Tibial nerve (tissue), 4 donors: ENCODE measurements around the gene MORN1. TPM values are rescaled to one million over a fixed set of nuclear protein-coding genes. Genes with fewer than 3 reads are reported as not detected.

Experiments used
- DNase-seq, 2 donors: peaks; one replicate each; pipeline ENCODE4 v3.0.0-alpha.2; 2019; ENCODE audit warnings: low spot score in 2 of 2
- H3K27ac ChIP-seq, 4 donors: fragments of 200-600 bp; sonication (generic) in 3 of 4; one replicate each; pipeline ENCODE4 v1.5.1; 2017 to 2019; ENCODE audit warnings: mild to moderate bottlenecking in 1 of 4
- H3K27me3 ChIP-seq, 2 donors: fragments of 200-600 bp; sonication (generic) in 1 of 2; one replicate each; pipeline versions ENCODE4 v1.5.1 to v1.6.0; 2017 to 2019
- H3K36me3 ChIP-seq, 3 donors: fragments of 200-600 bp; sonication (generic); one replicate each; pipeline ENCODE4 v1.5.1; 2018 to 2019
- H3K4me1 ChIP-seq, 4 donors: fragments of 200-600 bp; sonication (generic) in 3 of 4; one replicate each; pipeline ENCODE4 v1.5.1; 2017 to 2019
- H3K4me3 ChIP-seq, 4 donors: fragments of 200-600 bp; sonication (generic) in 3 of 4; one replicate each; pipeline ENCODE4 v1.5.1; 2017 to 2019; ENCODE audit warnings: mild to moderate bottlenecking in 1 of 4, moderate library complexity in 1 of 4
- H3K9me3 ChIP-seq, 4 donors: fragments of 200-600 bp; sonication (generic) in 3 of 4; one replicate each; pipeline ENCODE4 v1.5.1; 2017 to 2019
- CTCF ChIP-seq, 5 experiments: fragments of 200-600 bp in 3 of 5; fragments of 450-650 bp in 2 of 5; sonication (generic) in 3 of 5; IDR thresholded peaks; one replicate each; pipeline ENCODE4 v1.5.1; 2016 to 2019; ENCODE audit warnings: antibody characterized with exemption in 5 of 5, mild to moderate bottlenecking in 3 of 5, moderate library complexity in 2 of 5
- EP300 ChIP-seq, 2 donors: sonication (generic); formaldehyde crosslinking; IDR thresholded peaks; one replicate each; pipeline ENCODE4 v1.6.1; 2017; ENCODE audit warnings: antibody characterized with exemption in 2 of 2, mild to moderate bottlenecking in 1 of 2
- POLR2A ChIP-seq, 2 donors: fragments of 450-650 bp; IDR thresholded peaks; one replicate each; pipeline ENCODE4 v1.6.1; 2017; ENCODE audit warnings: antibody characterized with exemption in 2 of 2, mild to moderate bottlenecking in 2 of 2, moderate library complexity in 2 of 2
- WGBS, 2 donors: methylation state at CpG; one replicate each; pipeline ENCODE4 v1.1.5; 2018; 5-methylcytosine and 5-hydroxymethylcytosine counted together
- total RNA-seq, 4 donors: library from RNA; depleted of rRNA; stranded (reverse); fragments of >200 nt; gene quantifications; one replicate each; pipeline ENCODE4 v1.1.0, GENCODE V29; 2016

MORN1 gene
- total RNA-seq, 4 donors from 2014 or later: 8.7 to 21.9 (median 16.1) TPM

GRCh38 chr1:2352897-2353550 is 38.3 kb downstream of the MORN1 start:
- DNase-seq: no peak
- Histone ChIP-seq H3K27me3 (no peaks in the 10 kb centered on the region), H3K9me3 (no peaks in the 10 kb centered on the region), H3K4me3 (no peak overlapping the region), H3K36me3 (peaks cover 0 to 19% (median 0%) of the 10 kb centered on the region in 3 donors), H3K4me1 (no peaks in the 10 kb centered on the region), H3K27ac (peak overlapping the region in 1 of 4 donors; percentile 33)
- TF ChIP-seq EP300 (IDR thresholded peaks at IDR 0.05) (no peak), CTCF (IDR thresholded peaks at IDR 0.05) (no peak), POLR2A (IDR thresholded peaks at IDR 0.05) (no peak)
- 77 to 81% methylated on average over 17 to 21 of the region's 21 CpGs for WGBS, 2 donors

- no peak for DNase-seq
- Histone ChIP-seq H3K4me3 (no peak overlapping the region), H3K27me3 (no peaks in the 10 kb centered on the region), H3K27ac (no peak overlapping the region), H3K9me3 (no peaks in the 10 kb centered on the region), H3K36me3 (peaks cover 0 to 13% (median 0%) of the 10 kb centered on the region in 3 donors), H3K4me1 (no peaks in the 10 kb centered on the region)
- WGBS, 2 donors: 87 to 94% methylated on average over 11 of the region's 11 CpGs
- TF ChIP-seq EP300 (IDR thresholded peaks at IDR 0.05): no peak
- no peak for TF ChIP-seq POLR2A (IDR thresholded peaks at IDR 0.05)
These were observed 38.9 kb downstream of the MORN1 start for GRCh38 chr1:2352341-2352896.

- no peaks in the 10 kb centered on the region for H3K4me1 ChIP-seq
- no peaks in the 10 kb centered on the region for H3K27me3 ChIP-seq
- DNase-seq: no peak
- WGBS, 2 donors: 94 to 95% methylated on average over 8 of the region's 8 CpGs
- H3K36me3 ChIP-seq: peaks cover 0 to 6% (median 0%) of the 10 kb centered on the region in 3 donors
- no peak overlapping the region for H3K27ac ChIP-seq
- no peaks in the 10 kb centered on the region for H3K9me3 ChIP-seq
- TF ChIP-seq CTCF (IDR thresholded peaks at IDR 0.05): no peak
- TF ChIP-seq EP300 (IDR thresholded peaks at IDR 0.05): no peak
- TF ChIP-seq POLR2A (IDR thresholded peaks at IDR 0.05): no peak
- H3K4me3 ChIP-seq: no peak overlapping the region
These were observed 39.6 kb downstream of the MORN1 start for GRCh38 chr1:2351723-2352122.

GRCh38 chr1:2350911-2351655 is 40.3 kb downstream of the MORN1 start:
- H3K36me3 ChIP-seq: no peaks in the 10 kb centered on the region
- DNase-seq: no peak

GRCh38 chr1:2350501-2350900 is 40.9 kb downstream of the MORN1 start:
- Histone ChIP-seq H3K4me1 (no peaks in the 10 kb centered on the region), H3K9me3 (no peaks in the 10 kb centered on the region), H3K27ac (no peak overlapping the region), H3K36me3 (no peaks in the 10 kb centered on the region), H3K27me3 (no peaks in the 10 kb centered on the region), H3K4me3 (no peak overlapping the region)
- 83 to 88% methylated on average over 9 to 10 of the region's 10 CpGs for WGBS, 2 donors
- TF ChIP-seq POLR2A (IDR thresholded peaks at IDR 0.05) (no peak), CTCF (IDR thresholded peaks at IDR 0.05) (no peak), EP300 (IDR thresholded peaks at IDR 0.05) (no peak)
- DNase-seq: no peak

More at GRCh38 chr1:2350911-2351655, 40.3 kb downstream of the MORN1 start:
- no peaks in the 10 kb centered on the region for H3K4me1 ChIP-seq
- TF ChIP-seq EP300 (IDR thresholded peaks at IDR 0.05) (no peak), POLR2A (IDR thresholded peaks at IDR 0.05) (no peak), CTCF (IDR thresholded peaks at IDR 0.05) (no peak)
- H3K27me3 ChIP-seq: no peaks in the 10 kb centered on the region
- no peaks in the 10 kb centered on the region for H3K9me3 ChIP-seq
- no peak overlapping the region for H3K27ac ChIP-seq
- 87% methylated on average over 29 of the region's 31 CpGs for WGBS, 2 donors
- no peak overlapping the region for H3K4me3 ChIP-seq
